ENCODE results near the gene SRGAP1.
"Not testable (repeated sequence)": the region's sequence is repeated elsewhere in the genome, so short reads cannot be mapped to it uniquely, and the experiment has no call there.

The SRGAP1 gene

DNA sequence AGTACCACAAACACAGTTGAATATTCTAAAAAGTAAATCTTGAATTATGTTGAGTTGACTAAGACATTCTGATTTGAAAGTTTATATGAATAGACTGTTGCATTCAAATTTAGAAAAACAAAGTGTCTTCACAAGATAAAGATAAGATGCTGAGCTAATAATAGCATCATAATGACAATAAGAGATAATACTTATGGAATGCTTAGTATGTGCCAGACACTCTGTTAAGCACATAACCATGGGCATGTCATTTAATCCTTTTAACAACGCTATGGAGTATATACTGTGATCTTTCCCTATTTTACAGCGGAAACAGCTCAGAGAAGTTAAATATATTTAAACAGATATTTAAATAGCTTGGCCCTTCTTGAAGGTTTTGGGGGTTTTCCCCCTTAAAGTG lies 163.4 kb downstream of the SRGAP1 start:
- DNase-seq (ENCODE audit: low read depth in 2 of 2) = no peak

DNA sequence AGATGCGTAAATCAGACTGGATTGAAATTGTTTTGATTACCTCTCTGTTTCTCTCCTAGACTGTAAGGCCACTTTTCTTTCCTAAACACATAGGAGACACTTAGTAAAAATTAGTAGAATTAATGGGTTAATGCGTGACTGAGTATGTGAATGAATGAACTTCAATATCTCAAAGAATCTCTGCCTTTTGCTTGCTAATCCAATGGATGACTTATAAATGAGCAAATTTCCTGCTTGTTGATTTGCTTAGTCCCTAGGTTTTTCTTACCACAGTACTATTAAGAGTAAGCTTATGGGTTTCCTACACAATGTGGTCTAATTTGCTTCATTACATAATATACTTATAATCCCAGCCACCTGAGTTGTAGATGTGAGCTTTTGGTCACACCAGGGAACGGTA lies 164.1 kb downstream of the SRGAP1 start:
- DNase-seq (ENCODE audit: low read depth in 2 of 2) = no peak

DNA sequence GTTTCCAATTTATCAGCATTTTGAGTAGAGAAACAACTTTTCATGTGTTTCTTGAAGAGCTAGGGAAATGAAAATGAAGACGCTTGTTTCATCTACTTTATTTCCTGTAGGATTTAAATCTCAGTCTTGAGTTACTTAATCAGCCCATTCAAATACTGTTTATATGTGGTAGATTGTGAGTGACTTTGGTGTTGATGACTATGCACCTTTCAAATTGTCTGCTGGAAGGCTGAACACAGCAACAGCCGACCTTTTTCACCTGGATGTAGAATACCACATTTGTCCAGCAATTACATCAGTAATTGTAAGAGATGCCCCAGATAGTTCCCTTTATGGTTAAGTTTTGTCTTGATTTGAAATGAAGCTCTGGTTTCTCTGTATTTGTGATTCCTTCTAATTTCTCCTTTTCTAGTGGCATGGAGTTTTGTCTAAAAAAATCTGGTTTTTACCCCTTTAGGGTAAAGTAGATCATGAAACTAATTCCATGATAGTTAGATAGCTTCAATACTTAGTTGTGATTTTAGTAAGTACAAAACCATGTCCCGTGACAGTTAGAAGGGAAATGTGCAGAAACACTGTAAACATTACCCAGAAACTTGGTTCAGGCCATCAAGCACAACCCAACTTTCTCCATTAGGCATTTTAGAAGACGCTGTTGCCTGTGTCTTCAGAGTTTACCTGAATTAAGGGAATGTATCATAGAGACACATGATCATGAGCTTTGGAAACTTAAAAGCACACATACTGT lies 165.0 kb downstream of the SRGAP1 start:
- DNase-seq (ENCODE audit: low read depth in 2 of 2) = no peak

DNA sequence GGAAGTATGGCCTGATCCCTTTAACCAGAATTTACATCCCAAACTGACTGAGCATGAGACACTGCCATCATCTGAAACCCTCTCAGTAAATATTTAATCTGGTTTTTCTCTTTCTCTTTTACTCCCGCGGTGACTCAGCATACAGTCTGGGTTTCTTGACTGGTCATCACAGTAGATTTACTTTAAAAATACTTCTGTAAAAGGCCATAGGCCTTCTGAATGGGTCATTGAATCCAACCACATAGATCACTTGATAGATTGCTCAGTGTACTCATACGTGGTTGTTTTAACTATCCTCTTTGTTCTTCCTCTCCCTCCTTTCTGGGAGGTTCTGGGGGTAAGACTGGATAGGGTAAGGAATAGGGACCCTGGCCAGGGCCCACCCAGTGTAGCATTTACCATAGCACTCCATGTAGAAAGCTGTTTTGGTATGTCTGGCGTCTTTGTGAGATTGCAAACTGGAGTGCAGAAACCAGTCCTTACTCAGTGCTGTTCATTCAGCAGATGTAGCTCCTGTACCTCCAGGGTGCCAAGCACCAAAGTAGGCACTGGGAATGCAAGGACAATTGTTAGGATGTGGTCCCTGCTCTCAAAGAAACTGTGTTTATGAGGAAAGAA lies 165.7 kb downstream of the SRGAP1 start:
- no peak for DNase-seq (ENCODE audit: low read depth in 2 of 2)

DNA sequence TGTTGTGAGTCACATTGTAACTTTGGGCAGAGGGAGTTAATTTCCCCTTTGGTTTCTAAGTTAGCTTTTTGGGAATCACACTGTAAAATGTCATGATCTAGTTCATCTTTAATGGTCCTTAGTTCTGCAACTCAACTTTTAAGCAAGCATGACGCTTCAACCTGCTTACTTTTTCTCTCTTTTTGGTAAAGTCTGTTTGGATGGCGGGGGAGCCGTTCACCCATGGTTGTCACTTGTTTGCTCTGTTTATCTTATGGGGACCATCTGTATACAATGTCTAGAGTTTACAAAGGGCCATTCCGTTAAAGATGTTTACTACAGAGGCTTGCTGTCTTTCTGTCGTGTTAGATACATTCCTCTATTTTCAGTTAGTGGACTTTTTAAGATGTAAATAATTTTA lies 172.0 kb downstream of the SRGAP1 start:
- no peak for DNase-seq (ENCODE audit: low read depth in 2 of 2)

DNA sequence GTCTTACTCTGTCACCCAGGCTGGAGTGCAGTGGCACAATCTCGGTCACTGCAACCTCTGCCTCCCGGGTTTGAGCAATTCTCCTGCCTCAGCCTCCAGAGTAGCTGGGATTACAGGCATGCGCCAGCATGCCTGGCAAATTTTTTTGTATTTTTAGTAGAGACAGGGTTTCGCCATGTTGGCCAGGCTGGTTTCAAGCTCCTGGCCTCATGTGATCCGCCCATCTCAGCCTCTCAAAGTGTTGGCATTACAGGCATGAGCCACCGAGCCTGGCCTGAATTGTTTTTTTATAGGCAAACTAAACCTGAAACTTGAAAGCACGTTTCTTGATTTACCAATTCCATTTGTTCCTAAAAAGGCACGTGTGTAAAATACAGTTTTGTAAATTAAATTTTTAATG lies 173.6 kb downstream of the SRGAP1 start:
- not testable (repeated sequence) for DNase-seq (ENCODE audit: low read depth in 2 of 2)

DNA sequence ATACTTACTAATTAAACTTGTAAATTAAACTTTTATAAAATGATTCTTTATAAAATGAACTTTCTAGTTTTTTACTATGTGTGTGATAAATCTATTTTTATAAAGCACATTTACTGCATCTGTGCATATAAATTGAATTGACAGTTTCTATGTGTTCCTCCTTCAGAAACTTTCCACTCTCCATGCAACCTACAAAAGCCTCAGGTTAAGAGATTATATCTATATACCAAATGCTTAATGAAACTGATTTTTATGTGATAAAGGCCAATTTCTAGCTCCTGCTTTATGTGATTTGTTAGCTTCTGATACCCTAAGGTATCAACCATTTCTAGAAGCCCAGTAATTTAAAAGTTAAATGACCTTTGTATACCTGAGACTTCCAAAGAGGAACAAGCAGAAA lies 174.0 kb downstream of the SRGAP1 start:
- DNase-seq (ENCODE audit: low read depth in 2 of 2) = no peak

DNA sequence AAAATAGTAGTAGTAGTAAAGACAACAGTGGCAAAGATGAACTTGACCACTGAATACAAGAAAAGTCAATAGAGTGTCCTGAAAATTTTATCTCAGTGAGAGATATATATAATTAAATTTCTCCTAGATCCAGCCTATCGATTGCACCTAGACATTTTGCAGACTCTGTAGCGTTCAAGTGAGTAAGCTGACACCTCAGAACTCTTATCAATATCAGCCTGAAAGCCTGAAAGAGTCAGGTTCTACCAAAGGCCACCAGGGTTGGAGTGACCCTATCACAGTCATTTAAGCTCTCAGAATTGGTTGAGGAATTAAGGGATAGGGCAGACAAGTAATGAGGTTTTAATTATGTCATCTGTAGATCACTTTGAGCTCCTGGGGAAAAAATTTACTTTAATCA lies 174.6 kb downstream of the SRGAP1 start:
- DNase-seq (ENCODE audit: low read depth in 2 of 2) = no peak

DNA sequence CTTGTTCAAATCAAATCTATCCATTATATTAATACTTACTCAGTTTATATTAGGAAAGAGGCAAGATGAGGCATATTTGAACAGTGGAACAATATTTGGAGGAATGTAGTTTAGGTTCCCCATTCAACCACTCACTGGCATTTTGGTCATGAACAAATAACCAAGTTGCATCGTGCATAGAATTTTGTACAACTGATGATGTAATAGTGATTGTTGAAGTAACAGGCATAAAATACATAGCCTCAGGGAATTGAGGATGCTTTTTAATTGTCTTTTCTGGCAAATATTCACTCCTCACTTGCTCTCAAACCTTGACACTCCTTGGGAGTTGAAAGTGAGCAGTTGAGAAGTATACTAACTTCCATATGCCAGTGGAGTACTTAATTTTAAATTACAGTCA lies 175.2 kb downstream of the SRGAP1 start:
- no peak for DNase-seq (ENCODE audit: low read depth in 2 of 2)

DNA sequence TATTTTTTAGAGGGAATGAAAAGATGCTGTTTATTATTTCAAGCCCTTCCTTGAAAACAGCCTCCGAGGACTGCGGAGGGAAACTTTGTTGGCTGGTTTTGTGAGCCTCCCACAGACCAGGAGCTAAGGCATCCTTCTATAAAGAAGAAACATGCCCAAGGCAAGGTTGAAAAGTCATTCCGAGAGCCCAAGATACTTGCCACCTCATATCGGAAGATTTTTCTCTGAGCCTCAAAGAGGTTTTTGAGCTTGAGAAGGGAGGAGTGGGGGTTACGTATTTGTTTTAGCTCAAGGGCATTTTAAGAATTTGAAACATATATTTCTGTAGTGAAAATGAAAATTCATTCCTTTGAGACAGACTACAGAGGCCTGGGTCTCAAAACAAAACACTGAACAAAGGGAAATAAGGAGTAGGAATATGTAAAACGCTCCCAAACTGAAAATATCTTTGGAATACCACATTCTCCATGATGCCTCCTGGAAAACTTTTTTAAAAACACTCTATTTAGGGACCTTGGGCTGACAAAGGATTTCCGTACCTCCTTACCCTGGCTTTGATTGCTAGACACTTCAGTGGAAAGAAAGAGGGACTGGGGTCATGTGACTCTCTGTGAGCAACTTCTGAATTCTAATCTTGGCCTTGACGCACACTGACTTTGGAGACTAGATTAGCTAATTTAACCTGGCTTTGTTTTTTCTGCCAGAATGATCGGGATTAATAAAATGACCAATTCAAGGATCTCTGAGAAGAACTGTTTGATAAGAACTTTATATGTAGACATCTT lies 180.9 kb downstream of the SRGAP1 start:
- DNase-seq (ENCODE audit: low read depth in 2 of 2) = no peak

DNA sequence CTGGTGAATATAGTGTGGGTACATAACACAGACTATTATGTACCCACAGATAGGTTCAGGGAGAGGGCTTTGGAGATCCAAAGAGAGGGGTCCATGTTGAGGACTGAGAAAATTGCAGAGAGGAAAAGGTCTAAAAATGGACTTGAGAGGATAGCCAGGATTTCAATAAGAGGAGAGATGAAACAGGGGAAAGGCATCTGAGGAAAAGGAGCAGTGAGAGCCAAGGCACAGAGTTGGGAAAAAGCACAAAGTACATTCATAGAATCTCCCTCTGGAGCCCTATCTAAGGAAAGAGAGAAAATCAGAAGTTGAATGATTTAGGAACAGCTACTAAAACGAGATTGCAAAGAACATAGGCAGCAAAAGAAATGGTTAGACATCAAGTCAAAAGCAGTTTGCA lies 182.8 kb downstream of the SRGAP1 start:
- no peak for DNase-seq (ENCODE audit: low read depth in 2 of 2)

DNA sequence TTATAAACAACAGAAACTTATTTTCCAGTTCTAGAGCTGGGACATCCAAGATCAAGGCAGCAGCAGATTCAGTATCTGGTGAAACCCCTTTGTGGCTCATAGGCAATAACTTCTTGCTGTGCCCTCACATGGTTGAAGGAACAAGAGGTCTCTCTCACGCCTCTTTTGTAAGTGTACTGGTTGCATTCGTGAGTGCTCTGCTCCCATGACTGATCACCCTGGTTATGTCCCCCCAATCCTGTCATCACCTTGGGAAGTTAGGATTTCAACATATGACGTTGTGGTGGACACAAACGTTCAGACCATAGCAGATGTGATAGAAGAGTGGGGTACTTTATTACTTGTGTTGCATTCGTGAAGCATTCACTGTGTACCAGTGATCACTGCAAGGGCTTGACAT lies 184.0 kb downstream of the SRGAP1 start:
- DNase-seq (ENCODE audit: low read depth in 2 of 2) = no peak

DNA sequence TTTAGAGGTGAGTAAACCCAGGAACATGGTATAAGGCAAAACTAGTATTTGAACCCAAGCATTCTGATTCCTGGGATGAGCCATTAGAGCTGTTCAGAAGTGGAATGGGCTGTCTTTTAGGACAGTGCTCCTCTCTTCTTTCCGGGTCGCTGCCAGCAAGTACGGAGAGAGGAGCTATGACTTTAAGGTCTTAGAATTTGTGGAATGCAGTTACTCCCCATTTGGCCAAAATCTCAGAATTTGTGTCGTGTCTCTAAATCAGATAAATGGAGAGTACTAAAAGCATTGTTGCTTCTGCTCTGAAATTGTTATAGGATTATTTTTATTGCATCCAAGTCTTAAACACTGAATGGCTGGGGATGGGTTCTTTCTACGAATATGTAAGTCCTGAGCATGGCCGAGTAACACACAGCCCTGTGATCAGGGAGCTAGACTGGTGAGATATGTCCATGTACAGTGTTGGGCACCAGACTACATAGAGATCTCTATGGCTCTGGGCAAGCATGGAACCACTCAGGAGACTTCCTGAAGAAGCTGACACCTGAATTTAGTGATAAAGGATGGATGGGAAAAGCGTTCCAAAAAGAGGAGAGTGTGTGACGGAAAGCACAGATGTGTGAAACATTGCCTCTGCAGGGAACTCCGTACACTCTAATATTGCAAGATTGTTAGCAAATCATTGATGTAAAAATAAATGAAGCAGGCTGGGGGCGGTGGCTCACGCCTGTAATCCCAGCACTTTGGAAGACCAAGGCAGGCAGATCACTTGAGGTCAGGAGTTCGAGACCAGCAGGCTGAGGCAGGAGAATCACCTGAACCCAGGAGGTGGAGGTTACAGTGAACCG lies 184.7 kb downstream of the SRGAP1 start:
- DNase-seq (ENCODE audit: low read depth in 2 of 2) = no peak

DNA sequence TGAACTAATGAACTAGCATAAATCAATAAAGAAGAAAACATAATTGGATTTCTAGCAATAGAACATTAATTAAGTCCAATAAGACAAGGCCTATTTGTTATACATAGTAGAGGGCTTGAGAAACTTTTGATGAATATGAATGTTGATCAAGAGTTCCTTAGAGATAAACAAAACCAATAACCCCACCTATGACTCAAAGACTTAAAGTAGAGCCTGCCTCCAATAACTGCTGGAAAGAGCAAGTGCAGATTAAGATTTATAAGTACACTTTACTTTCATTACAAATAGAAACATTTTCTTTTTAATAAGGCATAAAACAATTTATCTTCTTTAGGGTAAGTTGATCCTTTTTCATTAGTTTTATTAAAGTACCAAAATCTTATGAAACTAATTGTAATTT lies 185.7 kb downstream of the SRGAP1 start:
- DNase-seq (ENCODE audit: low read depth in 2 of 2) = no peak

DNA sequence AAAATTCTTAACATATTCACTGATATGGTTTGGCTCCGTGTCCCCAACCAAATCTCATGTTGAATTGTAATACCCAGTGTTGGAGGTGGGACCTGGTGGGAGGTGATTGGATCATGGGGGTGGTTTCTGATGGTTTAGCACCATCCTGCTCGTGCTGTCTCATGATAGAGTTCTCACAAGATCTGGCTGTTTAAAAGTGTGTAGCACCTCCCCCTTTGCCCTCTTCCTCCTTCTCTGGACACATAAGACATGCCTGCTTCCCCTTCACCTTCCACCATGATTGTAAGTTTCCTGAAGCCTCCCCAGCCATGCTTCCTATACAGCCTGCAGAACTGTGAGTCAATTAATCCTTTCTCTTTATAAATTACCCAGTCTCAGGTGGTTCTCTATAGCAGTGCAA lies 189.6 kb downstream of the SRGAP1 start:
- DNase-seq (ENCODE audit: low read depth in 2 of 2) = not testable (repeated sequence)

DNA sequence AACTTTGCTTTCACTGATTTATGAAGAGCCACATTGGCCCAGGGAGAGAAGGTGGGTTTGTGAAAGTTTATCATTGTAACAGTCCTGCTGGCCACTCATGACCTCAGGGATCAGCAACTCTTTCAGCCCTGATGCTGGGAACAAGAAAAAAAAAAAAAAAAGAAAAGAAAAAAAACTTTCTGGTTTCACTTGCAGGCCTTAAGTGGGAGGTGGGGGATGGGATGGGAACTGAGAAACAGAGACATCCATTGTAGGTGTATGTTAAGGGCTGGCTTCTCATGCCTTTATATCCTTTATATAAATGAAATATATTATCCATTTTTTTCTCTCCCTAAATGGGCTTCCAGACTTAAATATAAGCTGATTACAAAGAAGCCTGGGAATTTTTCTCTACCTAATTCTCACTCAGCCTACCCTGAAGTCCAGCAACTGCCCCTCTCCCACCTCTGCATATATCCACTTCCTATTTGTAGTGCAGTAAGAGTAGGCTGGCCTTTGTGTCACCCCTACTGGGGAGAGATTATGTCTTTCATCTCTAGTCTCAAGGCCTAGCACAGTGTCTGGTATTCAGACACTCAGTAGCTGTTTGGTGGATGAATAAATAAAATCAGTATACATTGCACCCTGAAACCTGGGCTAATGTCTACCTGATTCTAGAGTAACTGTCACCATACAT lies 190.5 kb downstream of the SRGAP1 start:
- DNase-seq (ENCODE audit: low read depth in 2 of 2) = no peak

DNA sequence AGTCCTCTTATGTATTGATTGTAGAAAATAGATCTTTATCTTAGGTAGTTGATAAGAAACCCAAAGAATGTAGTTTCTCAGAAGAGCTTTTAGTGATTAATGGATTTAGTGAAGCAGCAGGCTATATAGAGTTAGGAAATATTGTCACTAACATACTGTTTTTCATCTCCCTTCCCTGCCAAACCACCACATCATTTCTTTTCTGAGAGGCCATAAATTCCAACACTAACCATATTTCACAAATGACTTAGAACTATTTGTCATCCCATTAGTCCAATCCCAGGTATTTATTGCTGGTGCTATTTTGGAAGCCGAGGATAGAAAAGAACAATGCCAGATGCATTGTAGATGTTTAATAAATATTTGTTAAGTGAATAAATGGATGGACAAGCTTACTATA lies 191.9 kb downstream of the SRGAP1 start:
- no peak for DNase-seq (ENCODE audit: low read depth in 2 of 2)

DNA sequence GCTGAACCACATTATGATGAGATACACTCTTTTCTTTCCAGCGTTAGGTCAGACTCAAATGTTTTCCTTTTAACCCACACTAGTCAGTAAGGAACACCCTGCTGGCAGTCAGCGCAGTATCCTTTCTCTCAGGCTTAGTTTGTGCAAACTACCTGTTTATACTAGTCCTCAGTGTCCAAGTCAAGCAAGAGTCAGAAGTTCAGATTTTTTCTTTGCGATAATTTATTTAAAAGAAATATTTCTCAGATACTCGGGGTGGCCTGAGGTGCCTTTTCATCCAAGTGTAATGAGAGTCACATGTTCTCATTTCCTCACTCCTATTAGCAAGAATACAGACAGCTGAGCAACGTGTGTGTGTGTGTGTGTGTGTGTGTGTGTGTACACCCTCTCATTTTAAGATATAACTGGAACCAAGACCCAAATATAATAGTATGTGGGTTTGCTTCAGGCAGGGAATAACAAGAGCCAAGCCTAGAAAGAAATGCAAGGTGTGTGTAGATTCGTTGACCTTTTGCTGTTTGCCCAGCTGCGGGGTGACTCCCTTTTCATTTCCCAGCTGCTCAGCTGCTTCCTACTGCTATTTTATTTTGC lies 194.9 kb downstream of the SRGAP1 start:
- DNase-seq (ENCODE audit: low read depth in 2 of 2) = no peak

DNA sequence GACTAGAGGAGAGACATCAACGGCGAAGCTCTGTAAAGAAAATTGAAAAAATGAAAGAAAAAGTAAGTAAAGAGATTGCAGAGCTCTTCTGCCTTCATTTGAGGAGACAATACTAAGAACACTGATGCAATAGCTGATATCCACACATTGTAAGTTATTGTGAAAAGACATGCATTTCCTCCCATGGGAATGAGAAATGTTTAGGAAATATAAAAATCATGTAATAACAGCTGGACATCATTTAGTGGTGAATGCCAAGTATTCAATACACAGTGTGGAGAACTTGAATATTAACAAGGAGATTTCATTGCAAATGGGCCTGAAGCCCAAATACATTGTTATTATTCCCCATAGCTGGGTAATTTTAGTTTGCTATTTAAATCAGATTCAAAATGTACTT lies 198.4 kb downstream of the SRGAP1 start:
- no peak for DNase-seq (ENCODE audit: low read depth in 2 of 2)

DNA sequence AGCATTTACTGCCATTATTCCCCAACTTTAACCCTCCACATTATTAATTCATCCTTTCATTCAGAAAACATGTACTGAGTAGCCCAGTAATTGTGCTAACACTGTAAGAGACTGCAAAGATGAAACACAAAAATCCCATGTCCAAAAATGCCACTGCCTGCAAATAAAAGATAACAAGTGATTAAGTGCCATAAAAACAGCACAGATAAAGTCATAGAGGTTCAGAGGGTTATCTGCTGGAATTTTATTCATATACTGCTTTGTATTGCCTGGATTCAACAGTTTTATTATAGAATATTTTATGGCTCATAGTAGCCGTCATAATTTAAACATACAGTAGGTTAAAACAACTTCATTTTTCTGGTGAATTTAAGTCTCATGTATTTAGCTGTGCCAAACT lies 199.7 kb downstream of the SRGAP1 start:
- DNase-seq (ENCODE audit: low read depth in 2 of 2) = no peak

DNA sequence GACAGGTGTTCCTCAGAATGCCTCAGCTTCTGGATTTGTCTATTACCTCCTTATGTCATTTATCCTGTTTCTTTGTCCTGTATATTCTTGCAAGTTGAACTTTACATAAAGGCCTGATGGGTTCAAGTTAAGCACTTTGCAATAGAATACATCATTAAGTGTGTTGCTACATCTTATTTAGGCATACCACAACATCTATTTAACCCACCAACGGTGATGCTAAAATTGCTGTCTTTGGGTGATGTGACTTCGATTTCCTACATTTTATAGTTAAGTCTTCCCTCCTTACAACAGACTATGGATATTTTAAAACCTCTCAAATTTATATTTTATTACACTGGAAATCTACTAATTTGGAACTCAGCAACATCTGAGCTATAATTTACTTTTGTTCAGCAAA lies 206.6 kb downstream of the SRGAP1 start:
- no peak for DNase-seq (ENCODE audit: low read depth in 2 of 2)

Data from stimulated activated CD4-positive, alpha-beta T cell treated with anti-CD3 and anti-CD28 coated beads, Interleukin-1b, Interleukin-23, amount 100 ng/mL, for 4 hours (primary cell).